ENCODE data around the gene REXO4. TPM values are rescaled to one million over a fixed set of nuclear protein-coding genes. Genes with fewer than 3 reads are reported as not detected.
"Not testable (repeated sequence)": the region's sequence is repeated elsewhere in the genome, so short reads cannot be mapped to it uniquely, and the experiment has no call there.

Gene REXO4
- total and polyA plus RNA-seq, 2 donors (not counting 1 experiment from before 2014, with no cell fraction given), result 25.0 to 37.1 TPM

- no peak for TF ChIP-seq EZH2 (IDR thresholded peaks at IDR 0.05; ENCODE audit: borderline replicate concordance, insufficient read depth, low read depth, low read length, poor library complexity, severe bottlenecking)
- no peak for TF ChIP-seq CTCF (IDR thresholded peaks at IDR 0.05)
- Histone ChIP-seq H2AFZ (ENCODE audit: insufficient read depth, low read depth, low read length, poor library complexity, severe bottlenecking) (no peak overlapping the region), H4K20me1 (ENCODE audit: control insufficient read depth, insufficient read depth, low read length, poor library complexity, severe bottlenecking) (no peaks in the 10 kb centered on the region), H3K4me3 (ENCODE audit: control extremely low read depth in 1 of 5, extremely low read depth in 1 of 5, insufficient read depth in 1 of 5, low read depth in 2 of 5, low read length in 4 of 5) (no peak overlapping the region), H3K36me3 (replicated peaks in 1 of 2; ENCODE audit: control extremely low read depth in 1 of 2, control insufficient read depth in 1 of 2, extremely low read depth in 1 of 2, insufficient read depth in 2 of 2, low read length in 1 of 2) (no peaks in the 10 kb centered on the region), H3K9me3 (ENCODE audit: control extremely low read depth in 1 of 3, control insufficient read depth in 2 of 3, insufficient read depth in 1 of 3, low read length in 2 of 3) (no peaks in the 10 kb centered on the region), H3K4me2 (replicated peaks; ENCODE audit: low read depth, low read length, poor library complexity, severe bottlenecking) (no peak overlapping the region), H3K27me3 (replicated peaks in 1 of 4; ENCODE audit: control extremely low read depth in 1 of 4, control insufficient read depth in 3 of 4, insufficient read depth in 4 of 4, low read length in 3 of 4) (peaks cover 0 to 4% (median 0%) of the 10 kb centered on the region in 4 experiments), H3K79me2 (ENCODE audit: control insufficient read depth, insufficient read depth, low read length) (no peaks in the 10 kb centered on the region), H3K9ac (ENCODE audit: low read length) (no peak overlapping the region), H3K4me1 (ENCODE audit: control insufficient read depth in 2 of 2, insufficient read depth in 2 of 2, low read length in 2 of 2) (no peaks in the 10 kb centered on the region), H3K27ac (ENCODE audit: low read length in 2 of 2) (no peak overlapping the region)
- WGBS (ENCODE audit: insufficient coverage), result 53% methylated on average over 5 of the region's 8 CpGs
- no peak overlapping the region for H3K27ac Mint-ChIP-seq
- H3K27me3 Mint-ChIP-seq, result peaks cover 6% of the 10 kb centered on the region
- no peaks in the 10 kb centered on the region for H3K4me1 Mint-ChIP-seq
- H3K4me3 Mint-ChIP-seq, result no peak overlapping the region
- no peak for DNase-seq
- ChIA-PET CTCF (no interaction called here), POLR2A (no interaction called here)
- no peaks in the 10 kb centered on the region for H3K9me3 Mint-ChIP-seq (ENCODE audit: insufficient read depth)
- intact Hi-C loops (cut with micrococcal nuclease), result no loop called here
- ATAC-seq (ENCODE audit: low read depth), result no peak
Measured at GRCh38 chr9:133394687-133395271, 23.0 kb downstream of the REXO4 start.

- H3K9me3 ChIP-seq (ENCODE audit: control extremely low read depth in 1 of 3, control insufficient read depth in 2 of 3, insufficient read depth in 1 of 3, low read length in 2 of 3), result no peaks in the 10 kb centered on the region
- no peak overlapping the region for H3K27ac Mint-ChIP-seq
- H2AFZ ChIP-seq (ENCODE audit: insufficient read depth, low read depth, low read length, poor library complexity, severe bottlenecking), result no peak overlapping the region
- no peak overlapping the region for H3K27ac ChIP-seq (ENCODE audit: low read length in 2 of 2)
- ATAC-seq (ENCODE audit: low read depth) (no peak), DNase-seq (no peak)
- no peaks in the 10 kb centered on the region for H3K4me1 ChIP-seq (ENCODE audit: control insufficient read depth in 2 of 2, insufficient read depth in 2 of 2, low read length in 2 of 2)
- H3K9ac ChIP-seq (ENCODE audit: low read length), result no peak overlapping the region
- peaks cover 8% of the 10 kb centered on the region for H3K27me3 Mint-ChIP-seq
- H3K36me3 ChIP-seq (replicated peaks in 1 of 2; ENCODE audit: control extremely low read depth in 1 of 2, control insufficient read depth in 1 of 2, extremely low read depth in 1 of 2, insufficient read depth in 2 of 2, low read length in 1 of 2), result no peaks in the 10 kb centered on the region
- H4K20me1 ChIP-seq (ENCODE audit: control insufficient read depth, insufficient read depth, low read length, poor library complexity, severe bottlenecking), result no peaks in the 10 kb centered on the region
- no peaks in the 10 kb centered on the region for H3K4me1 Mint-ChIP-seq
- ChIA-PET POLR2A (no interaction called here), CTCF (no interaction called here)
- intact Hi-C loops (cut with micrococcal nuclease), result no loop called here
- TF ChIP-seq EZH2 (IDR thresholded peaks at IDR 0.05; ENCODE audit: borderline replicate concordance, insufficient read depth, low read depth, low read length, poor library complexity, severe bottlenecking) (no peak), CTCF (IDR thresholded peaks at IDR 0.05) (no peak)
- no peak overlapping the region for H3K4me2 ChIP-seq (replicated peaks; ENCODE audit: low read depth, low read length, poor library complexity, severe bottlenecking)
- peaks cover 0 to 12% (median 0%) of the 10 kb centered on the region in 4 experiments for H3K27me3 ChIP-seq (replicated peaks in 1 of 4; ENCODE audit: control extremely low read depth in 1 of 4, control insufficient read depth in 3 of 4, insufficient read depth in 4 of 4, low read length in 3 of 4)
- no peaks in the 10 kb centered on the region for H3K79me2 ChIP-seq (ENCODE audit: control insufficient read depth, insufficient read depth, low read length)
- no peaks in the 10 kb centered on the region for H3K9me3 Mint-ChIP-seq (ENCODE audit: insufficient read depth)
- no peak overlapping the region for H3K4me3 ChIP-seq (ENCODE audit: control extremely low read depth in 1 of 5, extremely low read depth in 1 of 5, insufficient read depth in 1 of 5, low read depth in 2 of 5, low read length in 4 of 5)
- 100% methylated on average over 3 of the region's 3 CpGs for WGBS (ENCODE audit: insufficient coverage)
- H3K4me3 Mint-ChIP-seq, result no peak overlapping the region
Measured at GRCh38 chr9:133393399-133393798, 24.4 kb downstream of the REXO4 start.

GRCh38 chr9:133392308-133392707 lies 25.5 kb downstream of the REXO4 start:
- H4K20me1 ChIP-seq (ENCODE audit: control insufficient read depth, insufficient read depth, low read length, poor library complexity, severe bottlenecking); H2AFZ ChIP-seq (ENCODE audit: insufficient read depth, low read depth, low read length, poor library complexity, severe bottlenecking); H3K4me2 ChIP-seq (replicated peaks; ENCODE audit: low read depth, low read length, poor library complexity, severe bottlenecking); H3K4me1 Mint-ChIP-seq; H3K9me3 Mint-ChIP-seq (ENCODE audit: insufficient read depth); CTCF ChIA-PET; DNase-seq; H3K36me3 ChIP-seq (replicated peaks in 1 of 2; ENCODE audit: control extremely low read depth in 1 of 2, control insufficient read depth in 1 of 2, extremely low read depth in 1 of 2, insufficient read depth in 2 of 2, low read length in 1 of 2); H3K27me3 Mint-ChIP-seq; H3K79me2 ChIP-seq (ENCODE audit: control insufficient read depth, insufficient read depth, low read length); H3K4me1 ChIP-seq (ENCODE audit: control insufficient read depth in 2 of 2, insufficient read depth in 2 of 2, low read length in 2 of 2); H3K27ac ChIP-seq (ENCODE audit: low read length in 2 of 2); H3K9me3 ChIP-seq (ENCODE audit: control extremely low read depth in 1 of 3, control insufficient read depth in 2 of 3, insufficient read depth in 1 of 3, low read length in 2 of 3); H3K4me3 Mint-ChIP-seq; H3K9ac ChIP-seq (ENCODE audit: low read length); POLR2A ChIA-PET; ATAC-seq (ENCODE audit: low read depth); H3K27ac Mint-ChIP-seq; H3K4me3 ChIP-seq (ENCODE audit: control extremely low read depth in 1 of 5, extremely low read depth in 1 of 5, insufficient read depth in 1 of 5, low read depth in 2 of 5, low read length in 4 of 5); intact Hi-C loops (cut with micrococcal nuclease): not testable (repeated sequence)
- WGBS (ENCODE audit: insufficient coverage), result 94% methylated on average over 3 of the region's 3 CpGs
- peaks cover 0 to 12% (median 0%) of the 10 kb centered on the region in 4 experiments for H3K27me3 ChIP-seq (replicated peaks in 1 of 4; ENCODE audit: control extremely low read depth in 1 of 4, control insufficient read depth in 3 of 4, insufficient read depth in 4 of 4, low read length in 3 of 4)
